Activated T-cell treated with anti-CD3 and anti-CD28 coated beads, Interleukin-2, amount 50 U/mL, for 72 hours (primary cell): ENCODE results near the gene IL20RB. TPM values are rescaled to one million over a fixed set of nuclear protein-coding genes. Genes with fewer than 3 reads are reported as not detected.
A peak's percentile ranks its signal among the peaks of the same experiment; 100 is the strongest.
"Not testable (repeated sequence)": the region's sequence is repeated elsewhere in the genome, so short reads cannot be mapped to it uniquely, and the experiment has no call there.

Experiments used
- ATAC-seq, 2 donors: fragments of 150-1000 bp; cut with Tn5 transposase; replicated peaks in 1 of 2; 2 replicates each; pipeline ENCODE4 v1.10.0; 2021; ENCODE audit warnings: moderate library complexity in 2 of 2, mild to moderate bottlenecking in 1 of 2
- DNase-seq, 2 donors: peaks; one replicate each; pipeline ENCODE4 v3.0.0; 2021 to 2022; ENCODE audit warnings: mixed read lengths in 1 of 2
- H3K27ac Mint-ChIP-seq: one replicate; pipeline ENCODE4 v1.8.0; 2022; ENCODE audit warnings: mild to moderate bottlenecking, moderate library complexity, mixed read lengths
- H3K27me3 Mint-ChIP-seq: one replicate; pipeline ENCODE4 v1.8.0; 2022; ENCODE audit warnings: low read depth, mixed read lengths
- H3K36me3 Mint-ChIP-seq, 2 donors: one replicate each; pipeline ENCODE4 v1.8.0; 2022; ENCODE audit warnings: mixed read lengths in 2 of 2, mild to moderate bottlenecking in 1 of 2; ENCODE audit not compliant: insufficient read depth in 2 of 2
- H3K4me1 Mint-ChIP-seq: one replicate; pipeline ENCODE4 v1.8.0; 2022; ENCODE audit warnings: low read depth, mixed read lengths
- H3K4me3 Mint-ChIP-seq, 2 donors: one replicate each; pipeline ENCODE4 v1.8.0; 2022; ENCODE audit warnings: mild to moderate bottlenecking in 2 of 2, mixed read lengths in 2 of 2, moderate library complexity in 2 of 2
- H3K9me3 Mint-ChIP-seq, 2 donors: one replicate each; pipeline ENCODE4 v1.8.0; 2022; ENCODE audit warnings: mixed read lengths in 2 of 2
- total RNA-seq, 2 donors: library from RNA; stranded (reverse); gene quantifications; one replicate each; pipeline ENCODE4 v1.2.3, GENCODE V29; 2022

Gene IL20RB
- total RNA-seq, 2 donors from 2014 or later: 1.7 to 2.0 TPM

- Mint-ChIP-seq H3K4me1 (peaks cover under 1% of the 10 kb centered on the region), H3K27ac (no peak overlapping the region), H3K4me3 (no peak overlapping the region), H3K27me3 (no peaks in the 10 kb centered on the region), H3K36me3 (peaks cover 0 to 5% of the 10 kb centered on the region in 2 donors), H3K9me3 (no peaks in the 10 kb centered on the region)
- ATAC-seq (no peak), DNase-seq (no peak)
Measured at GRCh38 chr3:136949708-136950107, 8.1 kb upstream of the IL20RB start.

DNA sequence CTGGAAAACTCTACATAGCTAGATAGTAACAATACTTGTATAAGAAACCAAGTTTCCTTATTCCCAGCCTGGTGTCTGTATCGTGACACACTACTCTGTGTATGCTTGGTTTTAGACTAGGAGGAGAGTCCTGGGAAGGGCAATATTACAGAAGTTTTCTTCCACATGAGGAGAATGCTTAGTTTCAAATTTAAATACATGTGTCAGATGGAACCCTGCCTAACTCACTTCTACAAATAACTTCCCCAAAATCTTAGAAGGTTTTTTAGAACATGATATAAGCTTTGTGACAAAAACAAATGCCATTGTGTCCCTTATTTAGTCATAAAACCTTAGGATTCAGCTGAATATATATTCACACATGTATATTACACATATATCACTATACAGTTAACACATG lies 7.2 kb upstream of the IL20RB start:
- Mint-ChIP-seq H3K36me3 (peaks cover 0 to 2% of the 10 kb centered on the region in 2 donors), H3K27ac (no peak overlapping the region), H3K4me3 (no peak overlapping the region), H3K27me3 (no peaks in the 10 kb centered on the region), H3K4me1 (peaks cover 9% of the 10 kb centered on the region), H3K9me3 (no peaks in the 10 kb centered on the region)
- DNase-seq (no peak), ATAC-seq (no peak)

- Mint-ChIP-seq H3K36me3 (no peaks in the 10 kb centered on the region), H3K27ac (no peak overlapping the region), H3K27me3 (no peaks in the 10 kb centered on the region), H3K9me3 (no peaks in the 10 kb centered on the region), H3K4me1 (peaks cover 9% of the 10 kb centered on the region), H3K4me3 (no peak overlapping the region)
- ATAC-seq (no peak), DNase-seq (no peak)
Measured at GRCh38 chr3:136952292-136952691, 5.5 kb upstream of the IL20RB start.

DNA sequence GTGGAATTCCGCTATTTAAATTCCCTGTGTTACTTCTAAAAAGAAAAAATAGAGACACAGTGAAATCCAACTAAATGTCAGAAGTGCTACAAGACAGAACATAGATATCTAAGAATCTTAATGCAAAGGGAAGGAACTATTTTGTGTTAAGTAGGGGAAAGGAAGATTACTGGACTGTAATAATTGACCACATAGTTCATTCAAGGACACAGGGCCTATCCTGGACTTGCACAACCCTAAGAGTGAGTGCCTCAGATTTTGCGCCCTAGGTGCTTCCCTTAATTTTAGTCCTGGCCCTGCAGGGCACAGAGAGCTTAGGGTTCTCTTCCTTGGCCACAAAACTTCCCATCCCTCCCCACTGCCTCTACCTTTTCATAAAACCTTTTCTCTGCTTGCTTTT lies 3.5 kb upstream of the IL20RB start:
- Mint-ChIP-seq H3K36me3 (no peaks in the 10 kb centered on the region), H3K27ac (no peak overlapping the region)
- no peak for ATAC-seq

DNA sequence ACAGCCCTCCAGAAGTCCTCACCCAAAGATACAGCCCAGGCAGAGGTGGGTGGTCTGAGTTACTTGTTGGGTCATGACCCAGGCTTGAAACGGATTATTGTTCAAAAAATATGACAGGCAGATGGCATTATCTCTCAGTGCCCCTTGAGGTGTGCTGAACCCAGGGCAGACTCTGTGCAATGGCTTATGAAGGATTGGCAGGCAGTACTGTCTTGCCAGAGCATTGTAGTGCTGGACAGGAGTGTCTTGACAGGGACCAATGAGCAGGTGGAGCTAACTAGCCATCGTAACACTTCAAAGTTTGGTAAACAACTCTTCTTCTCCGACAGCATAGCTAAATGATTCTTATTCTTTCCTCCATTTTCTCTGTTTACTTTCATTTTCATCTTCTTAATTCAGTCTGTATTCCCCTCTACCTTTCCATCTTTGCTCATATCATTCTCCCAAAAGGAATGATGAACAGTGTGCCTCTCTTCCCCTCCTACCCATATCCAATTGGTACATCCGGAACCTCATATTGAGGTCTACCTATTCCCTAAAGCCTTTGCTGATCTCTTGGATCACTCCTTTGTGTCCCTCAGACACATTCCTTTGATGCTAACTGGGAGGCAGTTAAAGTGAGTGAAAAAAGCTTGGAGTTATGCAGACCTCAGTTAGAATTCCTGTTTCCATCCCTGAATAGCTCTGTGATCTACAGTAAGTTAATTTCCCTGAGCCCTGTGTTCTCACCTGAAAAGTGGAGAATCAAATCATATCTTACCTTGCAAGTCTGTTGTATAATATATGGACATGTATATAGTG lies 2.6 kb upstream of the IL20RB start:
- H3K9me3 Mint-ChIP-seq: no peaks in the 10 kb centered on the region
- H3K27ac Mint-ChIP-seq: peak overlapping the region; percentile 18
- H3K36me3 Mint-ChIP-seq: no peaks in the 10 kb centered on the region
- H3K4me3 Mint-ChIP-seq: peak overlapping the region in 1 of 2 donors; percentile 1
- no peaks in the 10 kb centered on the region for H3K27me3 Mint-ChIP-seq
- no peak for ATAC-seq
- DNase-seq: no peak
- peaks cover 9% of the 10 kb centered on the region for H3K4me1 Mint-ChIP-seq

More for the DNA sequence above, 3.5 kb upstream of the IL20RB start:
- no peak overlapping the region for H3K4me3 Mint-ChIP-seq
- peaks cover 9% of the 10 kb centered on the region for H3K4me1 Mint-ChIP-seq
- no peaks in the 10 kb centered on the region for H3K9me3 Mint-ChIP-seq
- no peaks in the 10 kb centered on the region for H3K27me3 Mint-ChIP-seq
- DNase-seq: no peak

- no peak for ATAC-seq
- no peak overlapping the region for H3K4me3 Mint-ChIP-seq
- H3K27me3 Mint-ChIP-seq: no peaks in the 10 kb centered on the region
- H3K9me3 Mint-ChIP-seq: no peaks in the 10 kb centered on the region
- H3K4me1 Mint-ChIP-seq: peaks cover 9% of the 10 kb centered on the region
- no peaks in the 10 kb centered on the region for H3K36me3 Mint-ChIP-seq
- no peak overlapping the region for H3K27ac Mint-ChIP-seq
- DNase-seq: no peak
Measured at GRCh38 chr3:136955813-136956212, 2.0 kb upstream of the IL20RB start.

GRCh38 chr3:136956971-136957370 lies 812 bp upstream of the IL20RB start:
- no peaks in the 10 kb centered on the region for H3K9me3 Mint-ChIP-seq
- H3K4me1 Mint-ChIP-seq: peaks cover 9% of the 10 kb centered on the region
- H3K27me3 Mint-ChIP-seq: no peaks in the 10 kb centered on the region
- H3K4me3 Mint-ChIP-seq: no peak overlapping the region
- no peaks in the 10 kb centered on the region for H3K36me3 Mint-ChIP-seq
- ATAC-seq (no peak), DNase-seq (no peak)
- H3K27ac Mint-ChIP-seq: no peak overlapping the region

DNA sequence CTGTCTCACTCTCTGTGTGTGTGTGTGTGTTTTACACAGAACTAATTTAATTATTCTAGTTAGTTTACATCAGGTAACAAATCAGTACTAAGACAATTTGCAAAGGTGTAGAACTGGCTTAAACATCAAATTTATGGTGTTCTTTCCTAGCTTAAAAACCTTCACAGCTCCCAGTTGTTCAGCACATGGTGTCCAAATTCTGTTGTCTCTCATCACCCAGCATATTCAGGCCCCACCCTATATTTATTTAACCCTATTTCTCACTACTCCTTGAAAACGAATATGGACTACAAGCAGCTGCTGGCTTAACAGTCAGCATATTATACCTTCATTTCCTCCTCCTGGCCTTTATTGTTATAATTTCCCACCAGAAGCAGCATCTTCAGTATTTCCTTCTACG lies 1.2 kb downstream of the IL20RB start:
- peak overlapping the region; percentile 77 for H3K27ac Mint-ChIP-seq
- DNase-seq (no peak), ATAC-seq (no peak)
- no peaks in the 10 kb centered on the region for H3K36me3 Mint-ChIP-seq
- peaks cover 9% of the 10 kb centered on the region for H3K4me1 Mint-ChIP-seq
- no peak overlapping the region for H3K4me3 Mint-ChIP-seq
- H3K9me3 Mint-ChIP-seq: no peaks in the 10 kb centered on the region
- no peaks in the 10 kb centered on the region for H3K27me3 Mint-ChIP-seq

- Mint-ChIP-seq H3K4me1 (peaks cover 9% of the 10 kb centered on the region), H3K9me3 (no peaks in the 10 kb centered on the region), H3K27me3 (no peaks in the 10 kb centered on the region), H3K36me3 (no peaks in the 10 kb centered on the region), H3K27ac (peak overlapping the region; percentile 77), H3K4me3 (no peak overlapping the region)
- ATAC-seq (peak; percentile 32 to 70), DNase-seq (no peak)
Measured at GRCh38 chr3:136959599-136959998, 1.8 kb downstream of the IL20RB start.

DNA sequence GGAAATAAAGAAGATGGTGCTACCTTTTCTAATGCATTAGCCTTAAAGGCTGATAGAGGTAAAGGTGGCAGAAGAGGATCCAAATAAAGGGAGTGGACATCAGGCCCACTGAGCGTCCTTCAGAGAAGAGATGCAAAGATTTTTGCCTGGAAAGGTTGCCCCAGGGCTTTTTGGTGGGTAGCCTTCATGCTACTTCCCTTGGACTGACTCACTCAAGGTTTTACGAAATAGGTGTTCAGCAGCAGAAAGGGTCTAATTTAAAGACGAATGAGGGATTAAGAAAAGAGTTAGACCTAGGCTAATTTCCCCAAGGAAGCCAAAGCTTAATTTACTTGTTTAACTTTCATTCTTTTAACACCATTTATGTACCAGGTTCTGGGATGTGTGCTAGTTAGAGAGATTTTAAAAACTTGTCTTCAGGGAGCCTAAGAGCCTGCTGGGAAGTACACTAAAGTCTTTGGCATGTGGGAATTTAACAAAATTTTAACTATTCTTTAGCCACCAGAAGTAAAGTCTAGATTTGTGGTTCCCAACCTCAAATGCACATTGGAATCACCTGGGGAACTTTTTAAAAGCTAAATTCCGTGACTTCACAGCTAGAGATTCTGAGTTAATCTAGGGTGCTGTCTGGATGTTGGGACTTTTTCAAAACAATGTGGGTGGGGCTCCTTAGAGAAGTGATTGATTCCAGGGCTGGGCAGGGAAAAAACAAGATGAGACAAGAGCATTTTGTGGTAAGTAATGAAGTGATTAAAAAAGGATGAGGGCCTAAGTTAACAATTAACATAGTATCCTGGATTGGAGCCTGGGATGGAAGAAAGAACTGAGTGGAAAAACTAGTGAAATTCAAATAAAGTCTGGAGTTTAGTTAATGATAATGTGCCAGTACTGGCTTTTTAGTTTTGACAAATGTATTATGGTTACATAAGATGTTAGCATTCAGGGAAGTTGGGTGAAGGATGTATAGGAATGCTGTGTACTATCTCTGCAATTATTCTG lies 3.4 kb downstream of the IL20RB start:
- no peaks in the 10 kb centered on the region for H3K4me1 Mint-ChIP-seq
- no peaks in the 10 kb centered on the region for H3K9me3 Mint-ChIP-seq
- H3K4me3 Mint-ChIP-seq: no peak overlapping the region
- no peak for ATAC-seq
- no peak overlapping the region for H3K27ac Mint-ChIP-seq
- DNase-seq: no peak
- H3K27me3 Mint-ChIP-seq: no peaks in the 10 kb centered on the region
- H3K36me3 Mint-ChIP-seq: no peaks in the 10 kb centered on the region

DNA sequence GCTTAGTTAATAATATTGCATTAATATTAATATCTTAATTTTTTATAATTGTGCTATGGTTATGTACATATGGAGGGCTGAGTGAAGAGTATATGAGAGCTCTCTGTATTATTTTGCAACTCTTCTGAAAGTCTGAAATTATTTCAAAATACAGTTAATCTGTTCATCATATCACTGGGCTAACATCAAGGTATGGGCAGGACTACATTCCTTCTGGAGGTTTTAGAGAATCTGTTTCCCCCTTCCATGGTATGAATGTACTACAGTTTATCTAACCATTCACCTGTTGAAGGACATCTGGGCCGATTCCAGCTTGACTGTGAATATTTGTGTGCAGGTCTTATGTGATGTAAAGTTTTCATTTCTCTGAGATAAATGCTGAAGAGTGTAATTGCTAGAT lies 5.1 kb downstream of the IL20RB start:
- H3K27ac Mint-ChIP-seq: no peak overlapping the region
- ATAC-seq (no peak), DNase-seq (no peak)
- H3K9me3 Mint-ChIP-seq: no peaks in the 10 kb centered on the region
- no peak overlapping the region for H3K4me3 Mint-ChIP-seq
- no peaks in the 10 kb centered on the region for H3K36me3 Mint-ChIP-seq
- no peaks in the 10 kb centered on the region for H3K27me3 Mint-ChIP-seq
- H3K4me1 Mint-ChIP-seq: no peaks in the 10 kb centered on the region

- not testable (repeated sequence) for H3K27ac Mint-ChIP-seq, DNase-seq, H3K9me3 Mint-ChIP-seq, H3K4me3 Mint-ChIP-seq, H3K4me1 Mint-ChIP-seq, H3K27me3 Mint-ChIP-seq, ATAC-seq
- peaks cover 4 to 17% of the 10 kb centered on the region in 2 donors for H3K36me3 Mint-ChIP-seq
Measured at GRCh38 chr3:136969539-136969938, 11.8 kb downstream of the IL20RB start.

- H3K36me3 Mint-ChIP-seq: peaks cover 4 to 20% of the 10 kb centered on the region in 2 donors
- H3K27ac Mint-ChIP-seq: no peak overlapping the region
- ATAC-seq (no peak), DNase-seq (no peak)
- no peaks in the 10 kb centered on the region for H3K4me1 Mint-ChIP-seq
- H3K4me3 Mint-ChIP-seq: no peak overlapping the region
- H3K9me3 Mint-ChIP-seq: peaks cover 4% of the 10 kb centered on the region in 2 donors
- H3K27me3 Mint-ChIP-seq: no peaks in the 10 kb centered on the region
Measured at GRCh38 chr3:136973352-136973751, 15.6 kb downstream of the IL20RB start.
